CD14-positive monocyte (primary cell): ENCODE data around the gene ALPI. TPM values are rescaled to one million over a fixed set of nuclear protein-coding genes. Genes with fewer than 3 reads are reported as not detected.
"Not testable (repeated sequence)": the region's sequence is repeated elsewhere in the genome, so short reads cannot be mapped to it uniquely, and the experiment has no call there.

Experiments used
- DNase-seq, 3 donors: peaks; one replicate each; pipeline ENCODE4 v3.0.0-alpha.2; 2011 to 2022
- H2AFZ ChIP-seq: 2 replicates; pipeline ENCODE4 v1.6.0; 2012; ENCODE audit warnings: mild to moderate bottlenecking, low read depth, low read length, inconsistent platforms; ENCODE audit not compliant: insufficient read depth, poor library complexity, severe bottlenecking
- H3K27ac ChIP-seq, 2 donors: 1 replicate in 1 of 2; 2 replicates in 1 of 2; pipeline ENCODE4 v1.5.1; 2012 to 2013; ENCODE audit warnings: low read length in 2 of 2, control low read depth in 1 of 2, inconsistent platforms in 1 of 2, low read depth in 1 of 2, mild to moderate bottlenecking in 1 of 2
- H3K27me3 ChIP-seq, 2 donors: one replicate each; pipeline versions ENCODE4 v1.6.0 to v1.6.1; 2011 to 2013; ENCODE audit warnings: low read length in 2 of 2; ENCODE audit not compliant: control insufficient read depth in 2 of 2, insufficient read depth in 2 of 2
- H3K36me3 ChIP-seq, 2 donors: replicated peaks in 1 of 2; 1 replicate in 1 of 2; 2 replicates in 1 of 2; pipeline versions ENCODE4 v1.5.1 to v1.6.1; 2012 to 2013; ENCODE audit warnings: low read length in 2 of 2, control low read depth in 1 of 2, inconsistent platforms in 1 of 2, mild to moderate bottlenecking in 1 of 2; ENCODE audit not compliant: insufficient read depth in 2 of 2, control insufficient read depth in 1 of 2
- H3K4me1 ChIP-seq, 2 donors: 1 replicate in 1 of 2; 2 replicates in 1 of 2; pipeline versions ENCODE4 v1.5.1 to v1.6.1; 2012 to 2013; ENCODE audit warnings: low read length in 2 of 2, control low read depth in 1 of 2, inconsistent platforms in 1 of 2, mild to moderate bottlenecking in 1 of 2, moderate library complexity in 1 of 2; ENCODE audit not compliant: insufficient read depth in 2 of 2, control insufficient read depth in 1 of 2
- H3K4me2 ChIP-seq: replicated peaks from 2 replicates; pipeline ENCODE3; 2012; ENCODE audit warnings: low read length, moderate library complexity, mild to moderate bottlenecking; ENCODE audit not compliant: poor library complexity, severe bottlenecking; ENCODE audit errors: extremely low read depth
- H3K4me3 ChIP-seq, 3 experiments: fragments of 200-600 bp in 1 of 3; sonication (generic) in 1 of 3; replicated peaks in 1 of 3; 1 replicate in 2 of 3; 2 replicates in 1 of 3; pipeline ENCODE4 v1.5.1; 2011 to 2013; ENCODE audit warnings: low read length in 3 of 3, mild to moderate bottlenecking in 3 of 3, control low read depth in 2 of 3, low read depth in 2 of 3, inconsistent platforms in 1 of 3, moderate library complexity in 1 of 3
- H3K79me2 ChIP-seq: 2 replicates; pipeline ENCODE4 v1.6.0; 2012; ENCODE audit warnings: mild to moderate bottlenecking, control low read depth, inconsistent platforms, low read length, moderate library complexity; ENCODE audit not compliant: insufficient read depth
- H3K9ac ChIP-seq: 2 replicates; pipeline ENCODE4 v1.6.0; 2017; ENCODE audit warnings: low read length, mild to moderate bottlenecking; ENCODE audit not compliant: insufficient read depth, poor library complexity, severe bottlenecking
- H3K9me3 ChIP-seq, 2 donors: replicated peaks in 1 of 2; 1 replicate in 1 of 2; 2 replicates in 1 of 2; pipeline versions ENCODE4 v1.5.1 to v1.6.1; 2012 to 2013; ENCODE audit warnings: low read length in 2 of 2, control low read depth in 1 of 2; ENCODE audit not compliant: control insufficient read depth in 1 of 2, insufficient read depth in 1 of 2
- H4K20me1 ChIP-seq: 2 replicates; pipeline ENCODE4 v1.6.0; 2012; ENCODE audit warnings: mild to moderate bottlenecking, low read length, control low read depth, moderate library complexity; ENCODE audit not compliant: insufficient read depth
- H3K27ac Mint-ChIP-seq, 7 donors: one replicate each; pipeline ENCODE4 v1.8.0; 2020; ENCODE audit warnings: mild to moderate bottlenecking in 7 of 7, mixed read lengths in 7 of 7, moderate library complexity in 6 of 7, inconsistent platforms in 2 of 7
- H3K27me3 Mint-ChIP-seq, 3 donors: one replicate each; pipeline ENCODE4 v1.8.0; 2021 to 2022; ENCODE audit warnings: low read depth in 3 of 3, mild to moderate bottlenecking in 3 of 3, mixed read lengths in 3 of 3, moderate library complexity in 3 of 3, inconsistent platforms in 1 of 3
- H3K36me3 Mint-ChIP-seq, 2 donors: one replicate each; pipeline ENCODE4 v1.8.0; 2020; ENCODE audit warnings: mixed read lengths in 2 of 2, inconsistent platforms in 1 of 2, mild to moderate bottlenecking in 1 of 2
- H3K4me1 Mint-ChIP-seq: one replicate; pipeline ENCODE4 v1.8.0; 2020; ENCODE audit warnings: mild to moderate bottlenecking, mixed read lengths
- H3K4me3 Mint-ChIP-seq, 2 donors: one replicate each; pipeline ENCODE4 v1.8.0; 2020; ENCODE audit warnings: mild to moderate bottlenecking in 2 of 2, mixed read lengths in 2 of 2, moderate library complexity in 1 of 2
- H3K9me3 Mint-ChIP-seq, 7 donors: one replicate each; pipeline ENCODE4 v1.8.0; 2020 to 2022; ENCODE audit warnings: mixed read lengths in 7 of 7, mild to moderate bottlenecking in 6 of 7, moderate library complexity in 6 of 7, inconsistent platforms in 2 of 7
- WGBS: methylation state at CpG from one replicate; pipeline ENCODE4 v1.1.5; 2013; ENCODE audit warnings: missing lambda C conversion rate; ENCODE audit not compliant: insufficient coverage; 5-methylcytosine and 5-hydroxymethylcytosine counted together
- intact Hi-C, 2 donors: fragments of 100-400 bp; cut with micrococcal nuclease; formaldehyde crosslinking; loops; one replicate each; pipeline versions ENCODE4 v1.15.0 to v1.15.1; 2023
- polyA plus RNA-seq, 3 donors: library from polyadenylated mRNA; depleted of rRNA in 1 of 3; unstranded in 2 of 3; stranded (reverse) in 1 of 3; fragments of 300-500 nt in 2 of 3; fragments of >200 nt in 1 of 3; fragmentation: Illumina TruSeq in 2 of 3; gene quantifications; 1 replicate in 2 of 3; 2 replicates in 1 of 3; pipeline ENCODE4 v1.2.3, GENCODE V29; 2012 to 2021
- TF ChIP-seq, protein P1 (sequence below): fragments of 200-600 bp; IDR thresholded peaks from one replicate; pipeline ENCODE4 v1.8.0; 2022; ENCODE audit warnings: antibody characterized with exemption, mild to moderate bottlenecking

The ALPI gene
- polyA plus RNA-seq, 3 donors: not detected

DNA sequence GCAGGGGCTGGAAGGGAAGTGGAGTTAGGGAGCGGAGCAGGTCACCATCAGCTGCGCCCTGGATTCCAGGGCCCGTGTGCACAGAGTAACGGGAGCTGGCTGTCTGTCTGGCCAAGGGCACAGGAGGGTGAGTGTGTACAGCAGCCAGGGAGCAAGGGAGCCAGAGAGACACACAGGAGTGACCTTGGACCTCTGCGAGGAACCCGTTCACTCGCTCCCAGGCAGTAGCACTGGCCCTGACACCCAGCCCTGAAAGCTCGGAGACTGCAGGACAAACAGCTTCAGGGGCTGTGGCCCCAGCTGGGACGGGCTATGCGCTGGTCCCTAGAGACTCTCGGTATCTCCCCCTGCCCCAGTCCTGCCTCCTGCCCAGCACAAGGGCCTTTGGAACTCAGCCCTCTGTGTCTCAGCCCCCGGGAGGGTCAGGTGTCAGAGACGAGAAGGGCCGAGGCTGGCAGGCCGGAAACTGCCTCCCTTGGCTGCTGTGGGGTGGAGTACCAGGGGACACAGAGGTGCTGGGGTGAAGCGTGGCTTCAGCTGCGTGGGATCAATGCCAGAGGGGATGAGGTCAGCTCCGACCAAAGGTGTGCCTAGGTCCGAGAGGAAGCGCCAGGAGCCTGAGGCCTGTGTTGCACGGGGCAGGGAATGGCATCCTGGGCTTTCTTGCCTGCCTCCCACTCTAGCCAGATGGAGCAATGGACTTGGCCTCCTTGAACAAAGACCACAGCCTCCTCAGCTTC, 12.1 kb upstream of the ALPI start:
- DNase-seq, H3K4me1 ChIP-seq, intact Hi-C loops, H3K27me3 ChIP-seq, H3K9me3 ChIP-seq, H2AFZ ChIP-seq, H4K20me1 ChIP-seq, H3K4me1 Mint-ChIP-seq, H3K4me2 ChIP-seq, H3K4me3 ChIP-seq, H3K9me3 Mint-ChIP-seq, H3K36me3 ChIP-seq, H3K36me3 Mint-ChIP-seq, H3K79me2 ChIP-seq, H3K9ac ChIP-seq, H3K27ac ChIP-seq, H3K4me3 Mint-ChIP-seq: not testable (repeated sequence)
- Mint-ChIP-seq H3K27ac (peak overlapping the region in 1 of 7 donors; percentile 3), H3K27me3 (peaks cover 0 to 10% (median 3%) of the 10 kb centered on the region in 3 donors)
- 90% methylated on average over 9 of the region's 21 CpGs for WGBS

DNA sequence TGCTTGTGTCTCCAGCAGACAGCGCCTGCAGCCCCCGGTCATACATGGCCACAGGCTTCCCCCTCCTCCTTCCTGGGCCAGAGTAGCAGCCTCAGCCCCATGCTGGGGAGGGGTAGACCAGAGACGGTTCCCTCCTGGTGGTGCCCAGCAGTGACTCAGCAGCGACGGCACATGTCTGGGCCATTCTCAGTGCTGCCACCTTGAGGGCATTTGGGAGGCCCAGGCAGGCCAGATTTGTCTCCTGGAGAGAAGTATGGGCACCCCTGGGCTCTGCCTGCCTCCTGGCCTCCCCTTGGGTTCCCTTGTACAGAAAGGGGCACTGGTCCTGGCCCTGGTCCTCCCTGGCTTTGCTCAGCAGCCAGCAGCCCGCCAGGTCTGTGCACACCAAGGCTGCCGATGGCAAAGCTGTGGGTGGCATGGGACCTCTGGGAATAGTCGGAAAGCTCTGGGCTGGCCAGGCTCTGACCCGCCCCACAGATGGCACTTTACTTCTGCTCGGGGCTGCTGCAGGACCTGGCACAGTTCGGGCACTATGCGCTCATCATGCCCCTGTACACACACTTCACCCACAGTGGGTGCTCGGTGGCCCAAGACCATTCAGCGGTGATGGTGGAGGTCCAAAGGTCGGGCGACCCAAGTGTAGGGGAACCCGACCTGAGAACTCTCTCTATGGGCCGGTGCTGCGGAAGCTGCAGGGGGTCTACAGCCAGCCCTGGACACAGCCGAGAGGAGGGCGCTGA, 11.4 kb upstream of the ALPI start:
- H3K4me3 Mint-ChIP-seq: no peak overlapping the region
- H3K9me3 Mint-ChIP-seq: no peaks in the 10 kb centered on the region
- Histone ChIP-seq H2AFZ (no peak overlapping the region), H3K4me1 (no peaks in the 10 kb centered on the region), H4K20me1 (no peaks in the 10 kb centered on the region), H3K27me3 (no peaks in the 10 kb centered on the region), H3K36me3 (no peaks in the 10 kb centered on the region), H3K4me3 (no peak overlapping the region), H3K4me2 (no peak overlapping the region), H3K9ac (no peak overlapping the region), H3K9me3 (no peaks in the 10 kb centered on the region), H3K27ac (no peak overlapping the region), H3K79me2 (no peaks in the 10 kb centered on the region)
- intact Hi-C loops: no loop called here
- TF ChIP-seq, protein P1, sequence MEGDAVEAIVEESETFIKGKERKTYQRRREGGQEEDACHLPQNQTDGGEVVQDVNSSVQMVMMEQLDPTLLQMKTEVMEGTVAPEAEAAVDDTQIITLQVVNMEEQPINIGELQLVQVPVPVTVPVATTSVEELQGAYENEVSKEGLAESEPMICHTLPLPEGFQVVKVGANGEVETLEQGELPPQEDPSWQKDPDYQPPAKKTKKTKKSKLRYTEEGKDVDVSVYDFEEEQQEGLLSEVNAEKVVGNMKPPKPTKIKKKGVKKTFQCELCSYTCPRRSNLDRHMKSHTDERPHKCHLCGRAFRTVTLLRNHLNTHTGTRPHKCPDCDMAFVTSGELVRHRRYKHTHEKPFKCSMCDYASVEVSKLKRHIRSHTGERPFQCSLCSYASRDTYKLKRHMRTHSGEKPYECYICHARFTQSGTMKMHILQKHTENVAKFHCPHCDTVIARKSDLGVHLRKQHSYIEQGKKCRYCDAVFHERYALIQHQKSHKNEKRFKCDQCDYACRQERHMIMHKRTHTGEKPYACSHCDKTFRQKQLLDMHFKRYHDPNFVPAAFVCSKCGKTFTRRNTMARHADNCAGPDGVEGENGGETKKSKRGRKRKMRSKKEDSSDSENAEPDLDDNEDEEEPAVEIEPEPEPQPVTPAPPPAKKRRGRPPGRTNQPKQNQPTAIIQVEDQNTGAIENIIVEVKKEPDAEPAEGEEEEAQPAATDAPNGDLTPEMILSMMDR: peak; percentile 76
- H3K36me3 Mint-ChIP-seq: no peaks in the 10 kb centered on the region
- peaks cover 0 to 7% (median 3%) of the 10 kb centered on the region in 3 donors for H3K27me3 Mint-ChIP-seq
- DNase-seq: peak; percentile 47 to 69 (median 49)
- WGBS: 75% methylated on average over 15 of the region's 21 CpGs
- peaks cover 3% of the 10 kb centered on the region for H3K4me1 Mint-ChIP-seq
- no peak overlapping the region for H3K27ac Mint-ChIP-seq

DNA sequence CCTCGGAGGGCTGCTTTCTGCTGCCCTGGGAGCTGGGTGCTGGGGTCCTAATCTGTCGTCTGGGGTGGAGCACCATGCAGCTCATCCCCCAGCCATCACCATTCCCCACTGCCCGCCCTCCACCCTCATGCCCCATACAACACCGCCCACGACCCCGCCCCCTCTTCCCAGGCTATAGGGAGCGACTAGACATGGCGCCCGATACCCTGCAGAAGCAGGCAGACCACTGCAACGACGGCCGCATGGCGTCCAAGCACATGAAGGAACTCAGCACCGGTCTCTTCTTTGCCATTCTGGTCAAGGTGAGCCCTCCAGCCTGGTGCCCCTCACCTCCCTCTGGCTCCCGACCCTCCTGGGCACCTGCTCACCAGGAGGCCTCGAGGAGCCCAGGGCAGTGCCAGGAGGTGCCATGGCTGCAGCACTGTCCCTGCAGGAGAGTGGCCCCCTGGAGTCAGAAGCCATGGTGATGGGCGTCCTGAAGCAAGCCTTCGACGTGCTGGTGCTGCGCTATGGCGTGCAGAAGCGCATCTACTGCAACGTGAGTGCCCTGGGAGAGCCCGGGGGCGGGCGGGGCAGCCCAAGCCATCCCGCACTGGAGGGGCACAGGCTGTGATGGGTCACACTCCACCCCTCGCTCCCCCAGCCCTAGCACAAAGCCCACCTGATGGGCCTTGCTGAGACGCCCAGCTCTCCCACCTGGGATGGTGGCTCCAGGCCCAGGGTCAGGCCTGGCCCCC, 10.6 kb upstream of the ALPI start:
- H3K4me3 Mint-ChIP-seq, H3K4me1 ChIP-seq, H3K9me3 ChIP-seq, H3K27ac ChIP-seq, H3K4me2 ChIP-seq, intact Hi-C loops, H4K20me1 ChIP-seq, H3K9me3 Mint-ChIP-seq, H3K36me3 ChIP-seq, H3K4me1 Mint-ChIP-seq, H2AFZ ChIP-seq, H3K36me3 Mint-ChIP-seq, H3K27me3 ChIP-seq, H3K79me2 ChIP-seq, H3K9ac ChIP-seq, H3K27ac Mint-ChIP-seq, H3K4me3 ChIP-seq, DNase-seq, H3K27me3 Mint-ChIP-seq: not testable (repeated sequence)
- 96% methylated on average over 5 of the region's 29 CpGs for WGBS
